ENCODE results near the gene PPP1R10. TPM values are rescaled to one million over a fixed set of nuclear protein-coding genes. Genes with fewer than 3 reads are reported as not detected.

PPP1R10 gene
- polyA plus RNA-seq, 2 of the 4 experiments (the other 2 are of a cell fraction), result 26.4 to 37.6 TPM

DNA sequence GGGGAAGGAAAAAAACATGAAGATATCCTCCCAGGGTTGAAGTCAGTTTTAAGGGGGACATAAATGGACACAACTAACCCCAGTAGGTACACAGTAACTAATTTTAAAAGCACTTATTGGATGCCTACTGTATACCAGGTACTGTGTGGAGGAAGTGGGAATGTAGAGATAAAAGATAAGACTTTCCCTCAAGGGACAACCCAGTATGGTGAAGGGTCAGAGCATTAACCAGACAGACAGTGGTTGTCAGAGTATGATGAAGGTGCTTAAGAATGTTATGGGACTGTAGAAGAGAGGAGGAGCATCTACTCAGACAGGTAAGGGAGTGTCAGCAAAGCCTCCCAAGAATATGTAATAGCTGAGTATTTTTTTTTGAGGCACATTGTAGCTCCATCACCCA is 44.9 kb downstream of the PPP1R10 start:
- CTCF ChIA-PET, result interaction anchor here (1.0 kb wide), 1 partner anchor 89 kb away, joined by 3 read pairs; no protein-coding TSS in a partner anchor
- POLR2A ChIA-PET, result no interaction called here
- no peak for FAIRE-seq

DNA sequence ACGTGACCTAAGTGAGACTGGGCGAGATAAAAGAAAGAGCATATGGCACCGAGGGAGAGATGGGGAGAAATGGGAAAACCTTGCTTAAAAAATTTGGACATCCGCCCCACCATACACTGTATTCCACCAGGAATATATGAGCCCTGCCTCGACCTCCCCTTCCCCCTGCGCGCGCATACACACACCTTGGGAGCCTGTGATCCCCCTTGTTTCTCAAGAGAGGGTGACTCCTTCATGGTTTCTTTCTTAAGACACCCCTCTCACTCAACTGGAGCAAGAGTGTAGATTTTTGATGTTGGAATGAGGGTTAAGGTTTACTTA is 45.3 kb downstream of the PPP1R10 start:
- peak overlapping the region; percentile 92 for H3K4me2 ChIP-seq
- WGBS (ENCODE audit: missing lambda C conversion rate), result under 1% methylated on average over 8 of the region's 8 CpGs
- no peak for TF ChIP-seq MAZ (IDR thresholded peaks at IDR 0.05; ENCODE audit: borderline replicate concordance, low read depth, low read length)
- no peak for TF ChIP-seq CBX8 (IDR thresholded peaks at IDR 0.05)
- no peak for TF ChIP-seq TFCP2L1 (CRISPR knock-in tag; IDR thresholded peaks at IDR 0.05)
- TF ChIP-seq, protein P1, sequence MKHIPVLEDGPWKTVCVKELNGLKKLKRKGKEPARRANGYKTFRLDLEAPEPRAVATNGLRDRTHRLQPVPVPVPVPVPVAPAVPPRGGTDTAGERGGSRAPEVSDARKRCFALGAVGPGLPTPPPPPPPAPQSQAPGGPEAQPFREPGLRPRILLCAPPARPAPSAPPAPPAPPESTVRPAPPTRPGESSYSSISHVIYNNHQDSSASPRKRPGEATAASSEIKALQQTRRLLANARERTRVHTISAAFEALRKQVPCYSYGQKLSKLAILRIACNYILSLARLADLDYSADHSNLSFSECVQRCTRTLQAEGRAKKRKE (CRISPR knock-in tag; IDR thresholded peaks at IDR 0.05; ENCODE audit: low read depth), result no peak
- no peak for TF ChIP-seq HDAC2 (IDR thresholded peaks at IDR 0.05)
- TF ChIP-seq ZC3H11A (IDR thresholded peaks at IDR 0.05), result no peak
- no peak for TF ChIP-seq JUN (IDR thresholded peaks at IDR 0.05)
- TF ChIP-seq HOXA7 (CRISPR knock-in tag; IDR thresholded peaks at IDR 0.05), result no peak
- TF ChIP-seq, protein P2, sequence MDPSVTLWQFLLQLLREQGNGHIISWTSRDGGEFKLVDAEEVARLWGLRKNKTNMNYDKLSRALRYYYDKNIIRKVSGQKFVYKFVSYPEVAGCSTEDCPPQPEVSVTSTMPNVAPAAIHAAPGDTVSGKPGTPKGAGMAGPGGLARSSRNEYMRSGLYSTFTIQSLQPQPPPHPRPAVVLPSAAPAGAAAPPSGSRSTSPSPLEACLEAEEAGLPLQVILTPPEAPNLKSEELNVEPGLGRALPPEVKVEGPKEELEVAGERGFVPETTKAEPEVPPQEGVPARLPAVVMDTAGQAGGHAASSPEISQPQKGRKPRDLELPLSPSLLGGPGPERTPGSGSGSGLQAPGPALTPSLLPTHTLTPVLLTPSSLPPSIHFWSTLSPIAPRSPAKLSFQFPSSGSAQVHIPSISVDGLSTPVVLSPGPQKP (IDR thresholded peaks at IDR 0.05; ENCODE audit: low read depth, low read length), result no peak
- TF ChIP-seq PHF8 (IDR thresholded peaks at IDR 0.05; ENCODE audit: borderline replicate concordance, low read depth), result no peak
- no peak for FAIRE-seq
- H3K4me1 ChIP-seq, result peaks cover 14% of the 10 kb centered on the region
- peak overlapping the region; percentile 89 to 99 for H3K27ac ChIP-seq
- POLR2A ChIA-PET, result interaction anchor here (0.9 to 1.6 kb wide), 7 partner anchors 10 to 42 kb away, joined by 3 to 15 read pairs (median 6); partner anchors contain the start of genes GNL1 and PRR3
- H3K4me3 ChIP-seq, result peak overlapping the region; percentile 52
- H3K9me3 ChIP-seq, result no peaks in the 10 kb centered on the region
- peak in 1 of 2 experiments; percentile 38; a peak in 3 of 6 replicates for ATAC-seq
- CTCF ChIA-PET, result interaction anchor here (1.0 to 1.8 kb wide), 3 partner anchors 21 to 89 kb away, joined by 3 to 5 read pairs (median 4); no protein-coding TSS in a partner anchor
- DNase-seq (ENCODE audit: low read depth in 1 of 2, low spot score in 1 of 2), result no peak

More for the DNA sequence above, 44.9 kb downstream of the PPP1R10 start:
- TF ChIP-seq, protein P3, sequence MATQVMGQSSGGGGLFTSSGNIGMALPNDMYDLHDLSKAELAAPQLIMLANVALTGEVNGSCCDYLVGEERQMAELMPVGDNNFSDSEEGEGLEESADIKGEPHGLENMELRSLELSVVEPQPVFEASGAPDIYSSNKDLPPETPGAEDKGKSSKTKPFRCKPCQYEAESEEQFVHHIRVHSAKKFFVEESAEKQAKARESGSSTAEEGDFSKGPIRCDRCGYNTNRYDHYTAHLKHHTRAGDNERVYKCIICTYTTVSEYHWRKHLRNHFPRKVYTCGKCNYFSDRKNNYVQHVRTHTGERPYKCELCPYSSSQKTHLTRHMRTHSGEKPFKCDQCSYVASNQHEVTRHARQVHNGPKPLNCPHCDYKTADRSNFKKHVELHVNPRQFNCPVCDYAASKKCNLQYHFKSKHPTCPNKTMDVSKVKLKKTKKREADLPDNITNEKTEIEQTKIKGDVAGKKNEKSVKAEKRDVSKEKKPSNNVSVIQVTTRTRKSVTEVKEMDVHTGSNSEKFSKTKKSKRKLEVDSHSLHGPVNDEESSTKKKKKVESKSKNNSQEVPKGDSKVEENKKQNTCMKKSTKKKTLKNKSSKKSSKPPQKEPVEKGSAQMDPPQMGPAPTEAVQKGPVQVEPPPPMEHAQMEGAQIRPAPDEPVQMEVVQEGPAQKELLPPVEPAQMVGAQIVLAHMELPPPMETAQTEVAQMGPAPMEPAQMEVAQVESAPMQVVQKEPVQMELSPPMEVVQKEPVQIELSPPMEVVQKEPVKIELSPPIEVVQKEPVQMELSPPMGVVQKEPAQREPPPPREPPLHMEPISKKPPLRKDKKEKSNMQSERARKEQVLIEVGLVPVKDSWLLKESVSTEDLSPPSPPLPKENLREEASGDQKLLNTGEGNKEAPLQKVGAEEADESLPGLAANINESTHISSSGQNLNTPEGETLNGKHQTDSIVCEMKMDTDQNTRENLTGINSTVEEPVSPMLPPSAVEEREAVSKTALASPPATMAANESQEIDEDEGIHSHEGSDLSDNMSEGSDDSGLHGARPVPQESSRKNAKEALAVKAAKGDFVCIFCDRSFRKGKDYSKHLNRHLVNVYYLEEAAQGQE (IDR thresholded peaks at IDR 0.05), result no peak
- TF ChIP-seq CHD2 (IDR thresholded peaks at IDR 0.05; ENCODE audit: low read length, partially characterized antibody) (no peak), MAFK (IDR thresholded peaks at IDR 0.05; ENCODE audit: partially characterized antibody) (no peak)
- H3K27ac ChIP-seq, result peak overlapping the region; percentile 89 to 99
- no peaks in the 10 kb centered on the region for H3K9me3 ChIP-seq
- ATAC-seq, result no peak
- H3K4me2 ChIP-seq, result peak overlapping the region; percentile 92
- DNase-seq (ENCODE audit: low read depth in 1 of 2, low spot score in 1 of 2), result no peak
- peak overlapping the region; percentile 52 for H3K4me3 ChIP-seq
- peaks cover 14% of the 10 kb centered on the region for H3K4me1 ChIP-seq

DNA sequence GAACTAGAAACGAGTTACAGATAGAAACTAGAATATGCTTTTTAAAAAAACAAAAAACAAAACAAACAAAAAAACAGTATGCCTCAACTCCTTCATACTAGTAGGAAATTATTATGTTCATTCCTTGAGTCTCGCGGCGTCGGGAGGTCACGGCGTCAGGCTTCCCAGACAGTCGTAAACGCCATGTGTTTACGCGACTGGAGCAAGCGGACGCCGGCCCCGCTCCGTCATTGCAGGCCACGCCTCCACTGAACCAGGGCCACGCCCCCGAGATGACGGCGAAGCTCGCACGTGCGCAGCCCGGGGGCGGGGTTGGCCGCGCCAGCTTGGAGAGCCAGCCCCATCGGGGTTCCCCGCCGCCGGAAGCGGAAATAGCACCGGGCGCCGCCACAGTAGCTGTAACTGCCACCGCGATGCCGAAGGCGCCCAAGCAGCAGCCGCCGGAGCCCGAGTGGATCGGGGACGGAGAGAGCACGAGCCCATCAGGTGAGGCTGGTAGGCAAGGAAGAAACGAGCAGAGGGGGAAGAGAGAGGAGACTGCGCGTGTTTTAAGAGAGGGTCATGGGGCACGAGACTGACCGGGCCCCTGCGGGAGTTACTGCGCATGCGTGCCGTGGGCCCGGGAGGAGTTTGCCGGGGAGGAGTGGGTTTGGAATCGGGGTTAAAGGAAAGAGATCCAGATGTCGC is 45.8 kb downstream of the PPP1R10 start, which contains the start of gene ABCF1:
ABCF1 (plus strand) TSS at position 368 of the 687 bp plus-strand sequence; CDS start at position 414, 46 bp downstream.
- peak within 1 kb of the TSS; percentile 92 for H3K4me2 ChIP-seq
- FAIRE-seq (no peak), ATAC-seq (peak; percentile 95 to 97), DNase-seq (ENCODE audit: low read depth in 1 of 2, low spot score in 1 of 2) (peak; percentile 89 to 96)
- peak within 1 kb of the TSS; percentile 52 for H3K4me3 ChIP-seq
- H3K9me3 ChIP-seq, result no peaks in the 10 kb centered on the region
- ChIA-PET POLR2A (interaction anchor here (0.5 to 1.6 kb wide), 10 partner anchors 10 to 1103 kb away, joined by 3 to 15 read pairs (median 4); partner anchors contain the start of genes GNL1, MRPS18B and PRR3), CTCF (interaction anchor here (1.4 to 1.8 kb wide), 2 partner anchors 21 to 30 kb away, joined by 4 to 5 read pairs; no protein-coding TSS in a partner anchor)
- peak within 1 kb of the TSS; percentile 89 to 99 for H3K27ac ChIP-seq
- under 1% methylated on average over 43 of the region's 59 CpGs for WGBS (ENCODE audit: missing lambda C conversion rate)
- H3K4me1 ChIP-seq, result peaks cover 14% of the 10 kb centered on the region
- TF ChIP-seq CBX2 (IDR thresholded peaks at IDR 0.05; ENCODE audit: borderline replicate concordance, low read depth) (no peak), NPAS2 (CRISPR knock-in tag; IDR thresholded peaks at IDR 0.05; ENCODE audit: borderline replicate concordance) (no peak), MAZ (IDR thresholded peaks at IDR 0.05; ENCODE audit: borderline replicate concordance, low read depth, low read length) (0 out of 2 replicates have a peak, but pooled peaks have one; percentile 53), POLR2A (IDR thresholded peaks at IDR 0.05; ENCODE audit: low read length) (peak; percentile 67), ZFP36 (IDR thresholded peaks at IDR 0.05; ENCODE audit: borderline replicate concordance, partially characterized antibody) (no peak), FOSL2 (IDR thresholded peaks at IDR 0.05) (no peak), FOSL2 (CRISPR knock-in tag; IDR thresholded peaks at IDR 0.05) (no peak), NFE2L2 (conservative IDR thresholded peaks at IDR 0.05; ENCODE audit: low read length) (no peak), ESRRA (IDR thresholded peaks at IDR 0.05; ENCODE audit: borderline replicate concordance, low read length) (no peak), HEYL (CRISPR knock-in tag; IDR thresholded peaks at IDR 0.05) (no peak), EHF (CRISPR knock-in tag; IDR thresholded peaks at IDR 0.05) (no peak), RARB (CRISPR knock-in tag; IDR thresholded peaks at IDR 0.05) (peak; percentile 38; the same call in 1 of the 2 replicates), CHD2 (IDR thresholded peaks at IDR 0.05; ENCODE audit: low read length, partially characterized antibody) (peak; percentile 55), FOSB (CRISPR knock-in tag; IDR thresholded peaks at IDR 0.05) (no peak)
- TF ChIP-seq, protein P2 (IDR thresholded peaks at IDR 0.05; ENCODE audit: low read depth, low read length), result no peak
- TF ChIP-seq, protein P4, sequence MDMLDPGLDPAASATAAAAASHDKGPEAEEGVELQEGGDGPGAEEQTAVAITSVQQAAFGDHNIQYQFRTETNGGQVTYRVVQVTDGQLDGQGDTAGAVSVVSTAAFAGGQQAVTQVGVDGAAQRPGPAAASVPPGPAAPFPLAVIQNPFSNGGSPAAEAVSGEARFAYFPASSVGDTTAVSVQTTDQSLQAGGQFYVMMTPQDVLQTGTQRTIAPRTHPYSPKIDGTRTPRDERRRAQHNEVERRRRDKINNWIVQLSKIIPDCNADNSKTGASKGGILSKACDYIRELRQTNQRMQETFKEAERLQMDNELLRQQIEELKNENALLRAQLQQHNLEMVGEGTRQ (IDR thresholded peaks at IDR 0.05), result peak; percentile 37

Data from A549 (cell line).